ENCODE data around the gene APBB1IP.
"Not testable (repeated sequence)": the region's sequence is repeated elsewhere in the genome, so short reads cannot be mapped to it uniquely, and the experiment has no call there.

Gene APBB1IP

DNA sequence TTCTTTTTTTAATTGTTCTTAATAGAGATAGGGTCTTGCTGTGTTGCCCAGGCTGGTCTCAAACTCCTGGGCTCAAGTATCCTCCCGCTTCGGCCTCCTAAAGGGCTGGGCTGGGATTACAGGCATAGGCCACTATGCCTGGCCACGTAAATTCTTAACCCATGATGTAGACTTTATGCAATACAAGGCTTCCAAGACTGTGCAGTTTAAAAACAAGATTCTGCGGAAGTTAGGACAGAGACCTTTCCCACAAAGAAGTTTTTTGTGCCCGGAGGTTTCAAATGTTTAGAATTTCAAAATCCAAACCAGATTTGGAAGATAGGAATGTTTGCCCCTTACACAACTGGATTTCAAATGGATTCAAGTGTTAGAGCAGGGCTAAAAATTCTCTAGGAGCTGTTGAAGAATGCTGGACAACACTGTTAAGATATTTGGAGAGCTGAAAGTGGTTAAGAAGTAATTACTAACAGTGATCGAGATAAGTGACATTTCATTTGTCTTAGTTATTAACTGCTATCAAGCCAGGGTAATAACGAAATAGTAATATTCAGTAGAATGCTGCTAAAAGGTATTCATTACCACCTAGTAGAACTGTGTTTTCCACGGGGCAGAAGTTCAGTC, 7.4 kb downstream of the APBB1IP start:
- no peak for DNase-seq

DNA sequence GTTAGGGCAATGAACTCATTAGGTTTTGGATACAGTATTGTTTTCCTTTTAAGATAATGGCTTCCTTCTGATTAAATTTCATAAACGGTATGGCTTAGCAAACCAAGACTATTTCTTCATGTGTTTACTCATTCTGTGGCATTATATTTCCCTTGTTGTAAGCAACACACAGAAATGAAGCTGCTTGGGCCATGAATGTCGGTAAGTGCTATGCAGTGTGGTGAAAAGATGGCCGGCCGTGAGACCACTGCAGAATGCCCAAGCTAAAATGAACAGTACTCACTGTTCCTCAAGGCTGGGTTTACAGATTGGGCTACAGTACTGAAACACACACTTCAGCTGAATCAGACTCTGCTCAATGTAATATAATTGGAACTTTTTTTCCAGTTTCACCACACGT, 8.1 kb downstream of the APBB1IP start:
- no peak for DNase-seq

DNA sequence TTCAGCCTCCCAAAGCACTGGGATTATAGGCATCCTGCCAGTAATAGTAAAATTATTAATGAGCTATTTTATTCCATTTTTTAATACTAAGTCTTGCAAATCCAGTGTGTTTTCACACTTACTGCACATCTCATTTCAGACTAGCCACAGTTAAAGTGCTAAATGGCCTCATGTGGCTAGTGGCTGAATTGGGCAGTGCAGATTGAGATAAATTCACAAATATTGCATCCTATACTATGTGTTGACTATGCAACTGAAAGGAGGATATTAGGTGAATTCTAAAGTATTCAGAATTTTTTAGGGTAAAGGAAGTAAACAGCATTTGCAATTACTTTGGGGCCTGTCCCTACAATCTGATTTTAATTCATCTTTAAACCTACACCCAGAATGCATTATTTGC, 10.2 kb downstream of the APBB1IP start:
- DNase-seq: no peak

DNA sequence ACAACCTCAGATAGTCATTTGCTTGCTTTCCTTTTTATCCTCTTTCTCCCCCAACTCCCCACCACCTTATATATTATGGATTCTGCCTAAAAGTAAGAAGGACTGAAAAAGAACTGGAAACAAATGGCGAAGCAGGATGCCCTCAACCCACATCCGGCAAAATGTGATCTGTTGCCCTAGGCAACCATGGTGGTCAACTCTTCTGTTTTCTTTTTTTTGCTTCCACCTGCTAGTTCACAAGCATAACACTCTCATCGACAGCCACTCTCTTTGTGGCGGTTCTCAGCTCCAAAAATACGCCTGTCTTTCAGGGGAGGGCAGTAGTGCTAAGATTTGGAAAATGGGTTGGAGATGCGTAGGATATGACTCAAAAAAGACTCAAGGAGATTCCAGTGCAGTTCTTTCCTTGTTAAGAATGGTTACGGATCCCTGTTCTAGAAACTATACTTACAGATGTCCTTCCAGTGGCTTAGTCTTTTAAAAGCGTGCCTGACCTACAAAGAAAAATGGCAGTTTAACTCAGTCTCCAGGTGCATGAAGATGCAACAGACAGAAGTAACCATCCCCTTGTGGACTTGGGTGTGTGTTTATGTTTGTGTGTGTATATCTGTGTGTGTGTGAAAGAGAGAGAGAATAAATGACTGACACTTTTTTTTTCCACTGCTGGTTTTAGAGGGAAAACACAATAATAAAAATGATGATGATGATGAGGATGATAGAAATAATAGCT, 10.7 kb downstream of the APBB1IP start:
- DNase-seq: no peak

DNA sequence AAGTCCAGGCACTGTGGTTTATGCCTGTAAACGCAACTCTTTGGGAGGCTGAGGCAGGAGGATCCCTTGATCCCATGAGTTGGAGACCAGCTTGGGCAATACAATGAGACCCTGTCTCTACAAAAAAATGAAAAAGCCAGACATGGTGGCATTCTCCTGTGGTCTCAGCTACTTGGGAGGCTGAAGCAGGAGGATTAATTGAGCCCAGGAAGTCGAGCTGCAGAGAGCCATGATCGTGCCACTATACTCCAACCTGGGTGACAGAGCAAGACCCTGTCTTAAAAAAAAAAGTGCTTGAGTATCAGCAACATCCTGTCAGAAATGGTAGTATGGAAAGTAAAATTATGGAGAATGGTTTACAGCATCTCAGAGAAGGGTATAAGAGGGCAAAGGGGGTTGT, 11.6 kb downstream of the APBB1IP start:
- DNase-seq: no peak

DNA sequence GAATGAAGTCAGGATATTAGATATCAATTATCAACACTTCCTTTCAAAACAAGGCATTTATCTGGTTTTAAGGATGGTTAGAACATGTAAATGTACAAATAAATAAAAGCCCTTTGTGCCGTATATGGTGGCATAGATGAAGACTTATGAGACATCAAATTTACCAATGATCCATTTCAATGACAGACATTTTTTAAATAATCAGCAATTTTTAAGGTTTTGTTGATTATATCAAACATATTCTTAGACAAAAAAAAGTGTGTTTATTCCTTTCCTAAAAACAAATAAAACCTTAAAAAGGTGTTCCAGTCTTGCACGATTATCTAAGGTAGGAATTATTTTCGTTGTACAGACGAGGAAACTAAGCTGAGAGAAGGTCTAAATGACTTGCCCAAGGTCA, 13.8 kb downstream of the APBB1IP start:
- no peak for DNase-seq

DNA sequence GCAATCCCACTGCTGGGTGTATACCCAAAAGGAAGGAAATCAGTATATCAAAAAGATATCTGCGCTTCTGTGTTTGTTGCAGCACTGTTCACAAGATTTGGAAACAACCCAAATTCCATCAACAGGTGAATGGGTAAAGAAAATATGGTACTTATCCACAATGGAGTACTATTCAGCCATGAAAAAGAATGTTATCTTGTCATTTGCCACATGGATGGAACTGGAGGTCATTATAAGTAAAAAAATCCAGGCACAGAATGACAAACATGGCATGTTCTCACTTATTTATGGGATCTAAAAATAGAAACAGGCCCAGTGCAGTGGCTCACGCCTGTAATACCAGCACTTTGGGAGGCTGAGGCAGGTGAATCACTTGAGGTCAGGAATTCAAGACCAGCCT, 15.7 kb downstream of the APBB1IP start:
- no peak for DNase-seq

DNA sequence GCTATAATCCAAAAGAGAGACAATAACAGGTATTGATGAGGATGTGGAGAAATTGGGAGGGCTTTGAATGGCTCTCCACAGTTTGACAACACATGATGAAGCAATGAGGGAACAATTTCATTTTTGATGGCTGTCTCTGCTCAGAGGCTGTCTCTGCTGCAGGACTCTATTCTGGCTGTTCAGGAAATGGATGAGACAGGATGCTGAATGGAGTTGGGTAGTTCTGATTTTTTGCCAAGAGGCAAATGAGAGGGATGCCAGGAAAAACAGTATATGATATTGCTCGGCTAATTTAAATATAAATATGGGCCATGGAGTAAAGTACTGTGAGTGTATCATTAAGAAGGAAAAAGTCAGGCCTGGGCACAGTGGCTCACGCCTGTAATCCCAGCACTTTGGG, 16.8 kb downstream of the APBB1IP start:
- no peak for DNase-seq

DNA sequence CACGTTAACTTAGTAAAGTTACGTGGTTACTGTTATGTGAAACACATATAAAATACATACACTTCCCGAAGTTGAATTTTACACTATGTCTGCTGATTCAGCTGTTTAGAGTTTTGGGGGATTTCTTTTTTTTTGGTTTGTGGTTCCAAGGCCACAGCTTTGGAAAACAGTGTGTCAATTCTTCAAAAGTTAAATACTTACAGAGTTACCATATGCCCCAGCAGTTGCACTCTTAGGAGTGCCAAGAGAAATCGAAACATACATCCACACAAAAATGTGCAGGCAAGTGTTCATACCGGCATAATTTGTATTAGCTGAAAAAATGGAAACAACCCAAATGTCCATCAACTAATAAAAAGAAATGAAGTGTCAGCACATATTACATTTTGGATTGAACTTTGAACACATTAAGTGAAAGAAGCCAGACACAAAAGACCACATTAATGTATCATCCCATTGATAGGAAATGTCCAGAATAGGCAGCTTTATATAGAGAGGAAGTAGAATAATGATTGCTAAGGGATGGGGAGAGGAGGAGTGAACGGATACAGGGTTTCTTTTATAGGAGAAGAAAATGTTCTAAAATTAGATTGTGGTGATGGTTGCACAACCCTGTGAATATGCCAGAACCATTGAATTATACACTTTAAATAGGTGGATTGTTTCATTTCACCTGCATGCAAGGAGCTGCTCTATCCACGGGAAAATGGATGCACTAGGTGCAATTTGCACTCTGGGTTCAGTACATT, 17.6 kb downstream of the APBB1IP start:
- DNase-seq: no peak

DNA sequence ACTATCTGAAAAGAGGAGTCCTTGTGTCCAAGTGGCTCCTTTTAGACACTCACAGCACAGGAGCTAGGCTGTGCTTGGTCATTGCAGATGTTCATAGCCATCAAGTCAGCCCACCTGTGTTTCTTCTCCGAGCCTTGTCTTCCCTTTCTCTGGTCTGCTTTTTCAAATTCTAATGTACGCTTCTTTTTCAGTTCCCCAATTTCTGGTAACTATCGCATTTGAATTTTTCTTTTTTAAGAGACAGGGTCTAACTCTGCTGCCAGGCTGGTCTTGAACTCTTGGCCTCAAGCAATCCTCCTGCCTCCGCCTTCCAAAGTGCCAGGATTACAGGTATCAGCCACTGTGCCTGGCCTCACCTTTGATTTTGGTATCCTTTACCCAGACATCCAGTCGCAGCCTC, 18.9 kb downstream of the APBB1IP start:
- DNase-seq: no peak

DNA sequence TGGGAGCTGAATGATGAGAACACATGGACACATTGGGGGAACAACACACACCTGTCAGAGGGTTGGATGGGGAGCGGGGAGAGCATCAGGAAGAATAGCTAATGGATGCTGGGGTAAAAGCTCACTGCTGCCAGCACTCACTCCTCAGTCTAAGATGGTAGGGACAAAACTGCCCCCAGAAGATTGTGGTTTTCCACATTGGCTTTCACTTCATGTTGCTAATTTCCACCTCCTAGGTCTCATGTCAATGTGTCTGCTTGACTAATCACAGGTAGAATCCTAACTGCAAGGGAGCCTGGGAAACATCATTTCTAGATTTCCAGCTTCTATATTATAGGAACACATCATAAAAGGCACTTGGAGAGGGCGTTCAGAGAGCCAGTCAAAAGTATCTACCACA, 22.6 kb downstream of the APBB1IP start:
- DNase-seq: no peak

DNA sequence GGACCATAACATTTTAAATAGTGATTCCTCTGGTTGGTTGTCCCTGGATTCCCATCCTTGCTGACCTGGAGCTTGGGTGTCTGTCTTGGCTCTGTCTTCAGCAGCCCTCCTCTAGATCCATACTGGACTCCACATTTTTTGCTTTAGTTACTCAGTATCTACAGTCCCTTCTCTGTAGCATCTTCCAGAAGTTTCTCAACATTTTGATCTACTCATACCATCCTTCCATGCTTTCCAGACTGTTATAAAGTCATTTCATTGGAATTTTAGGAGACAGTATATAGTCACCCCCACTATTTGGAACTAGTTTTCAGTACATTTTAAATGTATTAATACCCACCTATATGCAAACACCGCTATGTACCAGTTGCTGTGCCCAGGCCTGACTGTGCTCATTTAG, 25.8 kb downstream of the APBB1IP start:
- DNase-seq: no peak

DNA sequence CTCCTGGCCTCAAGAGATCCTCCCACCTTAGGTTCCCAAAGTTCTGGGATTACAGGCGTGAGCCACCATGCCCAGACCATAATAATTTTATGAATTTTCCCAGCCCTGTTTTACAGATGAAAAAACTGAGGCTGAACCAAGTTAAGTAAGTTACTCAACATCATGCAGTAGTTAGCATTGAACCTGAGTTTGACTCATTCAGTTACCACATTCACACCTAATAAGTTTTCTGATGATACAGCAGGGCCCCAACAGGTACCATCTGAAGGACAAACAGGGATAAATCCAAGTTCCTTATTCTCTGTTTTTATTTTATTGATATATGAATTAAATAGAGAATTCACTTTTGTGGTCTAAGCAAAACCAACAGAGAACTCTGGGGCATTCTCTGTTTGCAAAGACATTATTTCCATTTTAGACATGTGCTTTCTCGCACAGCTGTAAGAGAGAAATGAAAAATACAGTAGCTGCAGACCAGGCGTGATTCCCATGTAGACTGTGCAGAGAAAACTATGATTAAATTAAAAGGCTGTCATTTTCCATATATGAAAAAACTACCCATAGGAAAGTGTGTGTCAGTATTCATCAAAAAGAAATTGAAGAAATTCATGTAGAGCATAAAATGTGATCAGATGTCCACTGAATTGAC, 26.6 kb downstream of the APBB1IP start:
- no peak for DNase-seq

DNA sequence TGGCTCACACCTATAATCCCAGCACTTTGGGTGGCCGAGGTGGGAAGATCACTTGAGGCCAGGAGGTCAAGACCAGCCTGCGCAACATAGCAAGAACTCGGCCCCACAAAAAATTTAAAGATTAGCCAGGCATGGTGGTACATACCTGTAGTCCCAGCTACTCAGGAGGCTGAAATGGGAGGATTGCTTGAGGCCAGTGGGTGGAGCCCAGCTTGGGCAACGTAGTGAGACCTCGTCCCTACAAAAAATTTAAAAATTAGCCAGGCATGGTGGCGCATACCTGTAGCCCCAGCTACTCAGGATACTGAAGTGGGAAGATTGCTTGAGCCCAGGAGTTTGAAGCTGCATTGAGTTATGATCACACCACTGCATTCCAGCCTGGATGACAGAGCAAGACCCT, 28.4 kb downstream of the APBB1IP start:
- not testable (repeated sequence) for DNase-seq

DNA sequence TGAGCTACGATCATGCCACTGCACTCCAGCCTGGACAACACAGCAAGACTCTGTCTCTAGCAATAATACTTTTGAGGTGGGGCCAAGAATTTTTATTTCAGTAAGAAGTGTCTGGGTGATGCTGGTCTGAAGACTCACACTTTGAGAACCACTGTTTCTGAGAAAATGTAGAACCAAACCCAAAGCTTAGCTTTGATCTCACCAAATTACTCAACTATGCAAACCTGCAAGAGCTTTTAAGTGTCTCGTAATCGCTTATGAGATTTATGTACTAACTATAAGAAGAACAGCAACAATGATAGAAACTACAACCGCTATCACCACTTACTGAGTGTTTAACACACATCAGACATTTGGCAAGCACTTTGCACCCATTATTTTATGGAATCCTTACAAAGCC, 29.5 kb downstream of the APBB1IP start:
- no peak for DNase-seq

DNA sequence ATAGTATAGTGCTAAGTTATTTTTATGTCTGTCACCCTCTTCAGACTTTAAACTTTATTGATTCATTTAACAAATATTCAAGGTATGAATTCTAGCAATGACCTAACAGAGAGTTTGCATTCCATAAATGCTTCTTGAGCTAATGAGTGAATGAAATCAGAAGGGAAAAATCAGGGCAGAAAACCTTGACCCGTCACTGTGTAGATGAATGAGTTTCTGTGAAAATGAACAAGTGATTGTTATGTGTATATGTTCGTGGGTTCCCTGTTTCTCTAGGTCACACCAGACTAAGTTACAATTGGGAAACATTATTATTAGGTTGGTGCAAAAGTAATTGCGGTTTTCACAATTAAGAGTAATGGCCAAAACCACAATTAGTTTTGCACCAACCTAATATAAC, 30.1 kb downstream of the APBB1IP start:
- DNase-seq: no peak

DNA sequence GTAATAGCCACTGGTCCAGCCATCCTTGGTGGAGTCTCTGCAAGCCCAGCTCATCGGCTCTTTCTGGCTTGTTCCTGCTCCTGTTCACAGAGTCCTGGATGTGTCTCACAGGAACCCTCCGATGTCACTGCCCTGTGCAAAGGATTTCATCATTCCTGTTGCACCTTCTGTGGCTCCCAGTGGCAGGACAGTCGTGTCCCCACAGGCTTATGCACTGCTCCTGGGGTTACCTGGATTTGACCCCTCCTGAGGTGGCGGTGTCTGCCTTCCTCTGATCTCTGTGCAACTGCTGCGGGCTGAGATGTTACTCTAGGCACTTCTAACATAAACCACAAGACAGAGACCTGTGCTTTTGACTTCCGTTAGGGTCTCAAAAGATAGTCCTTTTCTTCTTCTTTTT, 30.6 kb downstream of the APBB1IP start:
- no peak for DNase-seq

DNA sequence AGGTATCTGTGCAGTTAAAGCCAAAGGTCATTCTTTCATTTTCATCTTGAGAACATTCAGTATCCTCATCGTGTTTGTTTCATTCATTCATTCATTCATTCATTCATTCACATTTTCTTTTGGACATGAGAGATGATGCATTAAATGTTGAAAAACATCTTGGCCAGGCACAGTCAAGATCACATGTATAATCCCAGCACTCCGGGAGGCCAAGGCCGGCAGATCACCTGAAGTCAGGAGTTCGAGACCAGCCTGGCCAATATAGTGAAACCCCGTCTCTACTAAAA, 34.3 kb downstream of the APBB1IP start:
- DNase-seq: no peak

DNA sequence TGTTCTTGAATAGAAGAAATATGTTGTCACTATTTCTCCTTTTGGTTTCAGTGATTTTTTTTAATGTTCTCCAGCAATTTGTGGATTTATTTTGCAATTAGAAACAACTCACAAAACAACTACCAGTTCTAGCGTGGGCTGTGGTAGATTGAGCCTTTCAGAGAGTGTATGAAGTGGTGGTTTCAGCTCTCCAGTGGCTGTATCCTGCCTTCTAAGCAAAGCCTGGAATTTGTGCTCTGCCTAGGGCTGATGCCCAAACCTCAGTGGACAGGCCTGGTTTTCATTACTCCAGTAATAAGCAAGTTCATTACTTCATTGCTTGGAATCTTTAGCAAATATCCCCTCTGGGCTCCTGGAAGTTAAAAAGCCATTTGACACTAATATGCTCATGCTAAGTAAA, 35.9 kb downstream of the APBB1IP start:
- no peak for DNase-seq

DNA sequence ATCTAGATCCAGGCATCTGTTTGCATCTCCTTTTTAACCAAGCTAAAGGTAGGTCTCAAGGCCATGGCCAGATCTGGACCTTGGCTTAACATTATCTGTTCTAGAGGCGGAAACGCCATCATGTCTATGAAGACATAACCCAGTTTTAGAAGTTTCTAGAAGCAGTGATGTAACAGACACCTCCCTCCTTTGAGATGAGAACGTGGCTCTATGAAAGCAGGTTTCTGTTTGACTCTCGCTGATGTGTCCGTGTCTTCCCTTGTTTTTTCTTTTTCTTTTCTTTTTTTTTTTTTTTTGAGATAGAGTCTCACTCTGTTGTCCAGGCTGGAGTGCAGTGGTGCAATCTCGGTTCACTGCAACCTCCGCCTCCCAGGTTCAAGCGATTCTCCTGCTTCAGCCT, 36.7 kb downstream of the APBB1IP start:
- not testable (repeated sequence) for DNase-seq

DNA sequence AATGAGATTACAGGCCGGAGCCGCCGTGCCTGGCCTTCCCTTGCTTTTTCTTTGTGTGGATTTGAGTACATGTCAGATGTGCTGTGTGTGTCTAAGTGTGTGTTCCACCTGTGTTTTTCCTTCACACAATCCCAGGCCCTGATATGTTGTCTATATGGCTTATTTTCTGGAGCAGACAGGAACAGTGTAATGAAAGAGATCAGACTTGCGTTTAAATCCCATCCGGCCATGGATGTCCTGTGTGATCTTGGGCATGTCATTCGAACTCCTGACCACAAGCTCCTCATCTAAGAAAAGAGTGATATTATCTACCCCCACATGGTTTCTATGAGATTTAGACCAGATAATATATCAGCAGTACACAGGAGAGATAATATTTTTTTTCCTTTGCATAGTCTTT, 37.2 kb downstream of the APBB1IP start:
- no peak for DNase-seq

DNA sequence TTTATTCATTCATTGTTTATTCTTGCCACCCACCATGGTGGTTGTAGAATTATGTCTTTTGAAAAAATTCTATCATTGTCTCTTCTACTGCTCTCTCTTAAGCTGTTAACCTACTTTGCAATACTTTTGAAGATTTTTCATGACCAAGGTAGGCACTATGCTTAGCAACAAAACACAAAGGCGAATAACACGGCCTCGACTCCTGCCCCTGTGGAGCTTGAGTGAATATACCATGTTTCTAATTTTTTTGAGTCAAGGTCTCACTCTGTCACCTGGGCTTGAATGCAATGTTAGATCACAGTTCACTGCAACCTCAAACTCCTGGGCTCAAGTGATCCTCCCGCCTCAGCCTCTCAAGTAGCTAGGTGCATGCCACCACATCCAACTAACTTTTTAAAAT, 39.4 kb downstream of the APBB1IP start:
- DNase-seq: no peak

DNA sequence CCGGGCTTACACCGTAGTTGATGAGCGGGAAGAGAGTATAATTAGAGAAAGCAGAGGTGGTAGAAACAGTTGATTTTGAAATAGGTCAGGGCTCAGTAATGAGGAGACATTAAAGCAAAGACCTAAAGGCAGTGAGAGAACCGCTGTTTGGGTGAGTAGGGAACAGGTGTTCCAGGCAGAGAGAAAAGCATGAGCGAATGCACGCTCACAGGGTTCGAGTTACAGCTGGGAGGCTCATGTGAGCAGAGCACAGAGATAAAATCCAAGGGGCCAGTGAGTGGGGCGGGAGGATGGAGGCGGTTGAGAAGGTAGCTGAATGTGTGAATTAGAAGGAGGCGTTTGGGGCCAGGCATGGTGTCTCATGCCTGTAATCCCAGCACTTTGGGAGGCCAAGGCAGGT, 39.9 kb downstream of the APBB1IP start:
- DNase-seq: no peak

Measured in midbrain (tissue), 1 donor.